Measurements from ENCODE around the gene NCAN.
A peak's percentile ranks its signal among the peaks of the same experiment; 100 is the strongest.

The NCAN gene

GRCh38 chr19:19285686-19286085 is 73.9 kb downstream of the NCAN start:
- no peak for ATAC-seq

DNA sequence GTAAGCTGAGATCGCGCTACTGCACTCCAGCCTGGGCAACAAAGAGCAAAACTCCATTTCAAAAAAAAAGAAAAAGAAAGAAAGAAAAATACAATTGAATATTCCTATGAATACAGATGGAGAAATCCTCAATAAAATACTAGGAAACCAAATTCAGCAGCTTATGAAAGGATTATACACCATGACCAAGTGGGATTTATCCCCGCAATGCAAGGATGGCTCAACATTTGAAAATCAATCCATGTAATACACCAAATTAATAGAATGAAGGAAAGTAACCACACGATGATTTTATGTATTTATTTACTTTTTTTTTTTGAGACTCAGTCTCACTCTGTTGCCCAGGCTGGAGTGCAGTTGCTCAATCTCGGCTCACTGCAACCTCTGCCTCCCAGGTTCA is 80.8 kb downstream of the NCAN start:
- no peak for DNase-seq
- no peak for ATAC-seq

More at GRCh38 chr19:19285686-19286085, 73.9 kb downstream of the NCAN start:
- no peak for DNase-seq

GRCh38 chr19:19294914-19295313 is 83.2 kb downstream of the NCAN start:
- DNase-seq (no peak), ATAC-seq (no peak)

DNA sequence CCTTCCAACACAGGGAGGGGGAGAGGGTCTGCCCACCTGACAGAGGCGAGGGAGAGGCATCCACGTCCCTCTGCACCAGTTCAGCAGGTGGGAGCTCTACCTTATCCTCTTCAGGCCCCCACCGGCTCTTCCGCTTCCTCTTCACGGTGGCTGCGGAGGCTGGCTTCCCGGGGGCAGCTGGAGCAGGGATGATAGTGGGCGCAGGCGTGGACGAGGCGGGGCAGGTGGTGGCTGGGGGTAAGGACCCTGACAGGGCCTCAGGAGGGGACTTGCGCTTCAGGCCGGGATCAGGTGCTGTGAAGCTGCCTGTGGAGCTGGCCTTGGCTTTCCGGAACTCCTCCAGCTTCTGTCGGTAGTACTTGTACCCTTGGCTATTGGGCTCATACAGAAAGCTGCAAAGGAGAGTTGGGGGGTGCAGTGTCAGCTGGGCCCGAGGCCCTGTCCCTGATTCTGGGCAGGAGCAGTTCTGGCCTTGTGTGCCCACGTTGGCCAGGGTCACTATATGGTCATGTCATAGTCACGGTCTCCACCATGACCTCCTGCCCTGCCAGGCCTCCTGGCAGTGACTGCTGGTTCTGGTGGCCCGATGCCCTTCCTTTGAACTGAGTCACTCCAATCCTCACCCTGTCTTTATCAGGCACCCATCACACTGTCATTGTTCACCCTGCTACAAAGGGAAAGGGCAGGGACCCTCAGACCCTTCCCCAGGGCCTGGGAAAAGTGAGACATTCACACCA is 85.4 kb downstream of the NCAN start:
- no peak for DNase-seq
- peak; percentile 25 for ATAC-seq

DNA sequence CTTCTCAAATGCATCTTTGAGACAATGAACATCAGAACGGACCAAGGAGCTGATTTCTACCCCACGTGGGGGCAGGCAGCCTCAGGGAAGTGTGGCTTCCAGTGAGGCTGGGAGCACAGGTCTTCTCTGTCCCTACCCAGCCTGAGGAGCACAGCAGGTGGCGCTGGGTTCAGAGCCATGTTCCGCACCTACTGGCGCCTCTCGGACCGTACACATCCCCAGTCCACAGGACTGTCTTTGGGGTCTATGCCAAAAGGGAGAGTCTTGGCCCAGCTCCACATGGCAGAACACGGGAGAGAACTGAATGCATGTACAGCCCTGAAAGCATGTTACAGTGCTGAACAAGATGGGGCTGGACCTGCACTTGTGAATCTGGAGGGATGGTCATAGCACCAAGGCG is 86.0 kb downstream of the NCAN start:
- no peak for DNase-seq

DNA sequence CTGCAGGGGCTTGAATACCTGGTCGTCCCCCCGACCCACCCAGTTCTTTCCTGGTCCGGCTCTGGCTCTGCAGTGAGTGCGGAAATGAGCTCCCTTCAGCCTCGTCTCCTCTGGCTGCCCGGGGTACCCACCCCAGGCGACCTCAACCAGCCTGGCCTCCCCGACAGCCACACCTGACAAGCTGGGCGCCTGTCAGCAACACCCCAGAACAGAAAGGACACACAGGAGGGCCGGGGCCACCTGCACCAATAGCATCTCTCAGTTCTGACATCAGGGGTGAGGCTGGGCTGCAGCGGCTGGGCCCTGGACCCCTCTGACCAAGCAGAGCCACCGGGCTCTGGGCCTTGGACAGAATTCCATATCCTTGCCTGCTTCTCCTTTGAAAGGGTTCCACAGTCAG is 88.9 kb downstream of the NCAN start:
- DNase-seq (no peak), ATAC-seq (no peak)

More for the DNA sequence above, 86.0 kb downstream of the NCAN start:
- ATAC-seq = no peak
